GM12864 (cell line): ENCODE data around the gene PSEN1.

Source experiments
- DNase-seq: peaks from one replicate; pipeline ENCODE4 v3.0.0-alpha.2; 2011; ENCODE audit warnings: low read depth
- H3K4me3 ChIP-seq: 2 replicates; pipeline ENCODE4 v1.5.1; 2011; ENCODE audit warnings: mild to moderate bottlenecking, low read depth, low read length, control low read depth
- TF ChIP-seq, protein P1 (sequence below): IDR thresholded peaks from 2 replicates; pipeline ENCODE4 v1.5.1; 2011; ENCODE audit warnings: low read depth, mild to moderate bottlenecking, moderate library complexity, low read length, control low read depth, inconsistent platforms; ENCODE audit errors: missing control alignments

Gene PSEN1

DNA sequence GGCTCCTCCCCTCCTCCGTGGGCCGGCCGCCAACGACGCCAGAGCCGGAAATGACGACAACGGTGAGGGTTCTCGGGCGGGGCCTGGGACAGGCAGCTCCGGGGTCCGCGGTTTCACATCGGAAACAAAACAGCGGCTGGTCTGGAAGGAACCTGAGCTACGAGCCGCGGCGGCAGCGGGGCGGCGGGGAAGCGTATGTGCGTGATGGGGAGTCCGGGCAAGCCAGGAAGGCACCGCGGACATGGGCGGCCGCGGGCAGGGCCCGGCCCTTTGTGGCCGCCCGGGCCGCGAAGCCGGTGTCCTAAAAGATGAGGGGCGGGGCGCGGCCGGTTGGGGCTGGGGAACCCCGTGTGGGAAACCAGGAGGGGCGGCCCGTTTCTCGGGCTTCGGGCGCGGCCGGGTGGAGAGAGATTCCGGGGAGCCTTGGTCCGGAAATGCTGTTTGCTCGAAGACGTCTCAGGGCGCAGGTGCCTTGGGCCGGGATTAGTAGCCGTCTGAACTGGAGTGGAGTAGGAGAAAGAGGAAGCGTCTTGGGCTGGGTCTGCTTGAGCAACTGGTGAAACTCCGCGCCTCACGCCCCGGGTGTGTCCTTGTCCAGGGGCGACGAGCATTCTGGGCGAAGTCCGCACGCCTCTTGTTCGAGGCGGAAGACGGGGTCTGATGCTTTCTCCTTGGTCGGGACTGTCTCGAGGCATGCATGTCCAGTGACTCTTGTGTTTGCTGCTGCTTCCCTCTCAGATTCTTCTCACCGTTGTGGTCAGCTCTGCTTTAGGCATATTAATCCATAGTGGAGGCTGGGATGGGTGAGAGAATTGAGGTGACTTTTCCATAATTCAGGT, at the start of gene PSEN1:
Gene PSEN1 (plus strand): TSS at position 121 of the 839 bp plus-strand sequence. CDS start 11,513 bp downstream, outside the sequence.
- peak; percentile 89 for DNase-seq
- H3K4me3 ChIP-seq, result peak within 1 kb of the TSS; percentile 70
- TF ChIP-seq, protein P1, sequence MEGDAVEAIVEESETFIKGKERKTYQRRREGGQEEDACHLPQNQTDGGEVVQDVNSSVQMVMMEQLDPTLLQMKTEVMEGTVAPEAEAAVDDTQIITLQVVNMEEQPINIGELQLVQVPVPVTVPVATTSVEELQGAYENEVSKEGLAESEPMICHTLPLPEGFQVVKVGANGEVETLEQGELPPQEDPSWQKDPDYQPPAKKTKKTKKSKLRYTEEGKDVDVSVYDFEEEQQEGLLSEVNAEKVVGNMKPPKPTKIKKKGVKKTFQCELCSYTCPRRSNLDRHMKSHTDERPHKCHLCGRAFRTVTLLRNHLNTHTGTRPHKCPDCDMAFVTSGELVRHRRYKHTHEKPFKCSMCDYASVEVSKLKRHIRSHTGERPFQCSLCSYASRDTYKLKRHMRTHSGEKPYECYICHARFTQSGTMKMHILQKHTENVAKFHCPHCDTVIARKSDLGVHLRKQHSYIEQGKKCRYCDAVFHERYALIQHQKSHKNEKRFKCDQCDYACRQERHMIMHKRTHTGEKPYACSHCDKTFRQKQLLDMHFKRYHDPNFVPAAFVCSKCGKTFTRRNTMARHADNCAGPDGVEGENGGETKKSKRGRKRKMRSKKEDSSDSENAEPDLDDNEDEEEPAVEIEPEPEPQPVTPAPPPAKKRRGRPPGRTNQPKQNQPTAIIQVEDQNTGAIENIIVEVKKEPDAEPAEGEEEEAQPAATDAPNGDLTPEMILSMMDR, result no peak

DNA sequence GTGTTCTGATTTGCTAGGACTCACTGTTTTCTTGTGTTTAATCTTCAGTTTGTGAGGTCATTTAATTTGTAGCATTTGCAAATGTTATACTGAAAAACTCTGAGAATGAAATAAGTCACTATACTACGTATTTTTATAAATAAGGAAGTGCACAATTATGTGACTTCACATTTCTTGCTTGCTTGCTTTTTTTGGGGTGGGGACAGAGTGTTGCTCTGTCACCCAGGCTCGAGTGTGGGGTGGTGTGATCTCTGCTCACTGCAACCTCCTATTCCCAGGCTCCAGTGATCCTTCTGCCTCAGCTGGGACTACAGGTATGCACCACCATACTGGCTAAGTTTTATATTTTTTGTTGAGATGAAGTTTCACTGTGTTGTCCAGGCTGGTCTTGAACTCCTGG, 45.3 kb upstream of the PSEN1 start:
- DNase-seq, result no peak
- no peak overlapping the region for H3K4me3 ChIP-seq
- TF ChIP-seq, protein P1, result no peak

DNA sequence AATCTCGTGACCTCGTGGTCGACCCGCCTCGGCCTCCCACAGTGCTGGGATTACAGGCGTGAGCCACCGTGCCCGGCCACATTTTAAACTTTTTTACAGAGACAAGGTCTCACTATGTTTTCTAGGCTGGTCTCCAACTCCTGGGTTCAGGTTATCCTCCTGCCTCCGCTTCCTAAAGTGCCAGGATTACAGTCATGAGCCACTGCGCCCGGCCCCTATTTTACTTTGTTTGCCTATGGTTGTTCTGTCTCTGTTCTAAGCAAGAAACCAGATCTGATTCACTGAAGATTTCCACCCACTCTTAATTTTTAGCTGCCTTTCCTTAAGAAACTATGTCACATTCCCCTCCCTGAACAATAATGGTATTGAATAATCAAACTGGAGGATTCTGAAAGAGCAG, 38.9 kb upstream of the PSEN1 start:
- TF ChIP-seq, protein P1, result no peak

DNA sequence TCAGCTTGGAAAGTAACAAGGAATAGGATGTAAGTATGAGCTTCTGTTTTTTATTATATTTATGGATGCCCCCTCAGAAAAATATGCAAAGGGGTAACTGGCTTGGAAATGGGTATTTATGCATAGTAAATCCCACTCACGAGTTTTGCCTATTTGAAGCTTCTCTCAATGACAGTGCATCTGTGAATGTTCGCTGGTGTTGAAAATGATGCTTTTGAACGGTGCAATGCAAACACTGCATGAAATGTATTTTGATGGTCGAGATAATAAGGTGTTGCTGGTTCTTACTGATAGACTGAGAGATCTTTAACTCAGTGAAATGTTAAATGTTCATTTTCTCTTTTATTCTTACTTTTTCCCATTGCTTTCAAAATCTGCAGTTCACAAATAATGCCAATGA, 36.0 kb upstream of the PSEN1 start:
- no peak overlapping the region for H3K4me3 ChIP-seq
- TF ChIP-seq, protein P1, result no peak
- no peak for DNase-seq

More for the DNA sequence above, 38.9 kb upstream of the PSEN1 start:
- no peak overlapping the region for H3K4me3 ChIP-seq
- no peak for DNase-seq

DNA sequence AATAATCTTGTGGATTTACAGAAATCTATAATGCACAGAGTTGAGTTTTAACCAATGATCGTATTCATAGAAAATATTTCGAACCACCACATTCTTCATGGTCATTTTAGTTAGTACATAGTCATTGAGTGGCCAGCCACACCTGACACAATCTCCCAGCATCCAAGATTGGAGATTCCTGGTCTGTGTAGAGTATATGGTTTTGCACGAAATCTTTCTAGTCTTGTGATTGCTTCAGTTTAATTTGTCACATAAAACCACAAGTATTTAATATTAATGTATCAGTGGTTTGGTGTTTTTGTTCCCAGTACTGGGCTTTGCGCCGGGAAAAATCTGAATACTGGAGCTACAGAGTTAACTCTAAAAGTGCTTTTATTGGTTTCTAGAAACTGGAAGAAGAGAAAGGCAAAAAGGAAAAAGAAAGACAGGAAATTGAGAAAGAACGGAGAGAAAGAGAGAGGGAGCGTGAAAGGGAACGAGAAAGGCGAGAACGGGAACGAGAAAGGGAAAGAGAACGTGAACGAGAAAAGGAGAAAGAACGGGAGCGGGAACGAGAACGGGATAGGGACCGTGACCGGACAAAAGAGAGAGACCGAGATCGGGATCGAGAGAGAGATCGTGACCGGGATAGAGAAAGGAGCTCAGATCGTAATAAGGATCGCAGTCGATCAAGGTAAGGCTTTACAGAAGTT, 33.4 kb upstream of the PSEN1 start:
- H3K4me3 ChIP-seq, result no peak overlapping the region
- DNase-seq, result no peak
- TF ChIP-seq, protein P1, result no peak

DNA sequence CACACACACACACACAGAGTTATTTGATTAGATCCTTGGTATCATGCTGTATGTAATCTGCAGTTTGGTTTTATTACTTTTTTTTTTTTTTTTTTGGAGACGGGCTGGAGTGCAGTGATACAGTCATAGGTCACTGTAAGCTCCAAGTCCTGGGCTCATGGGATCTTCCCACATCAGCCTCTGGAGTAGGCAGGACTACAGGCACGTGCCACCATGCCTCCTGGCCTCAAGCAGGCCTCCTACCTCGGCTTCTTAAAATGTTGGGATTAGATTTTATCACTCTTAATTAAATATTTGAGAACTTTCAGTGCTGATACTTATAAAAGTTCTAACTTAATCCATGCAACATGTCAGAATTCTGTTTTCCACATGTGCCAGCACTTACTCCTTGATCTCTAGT, 31.3 kb upstream of the PSEN1 start:
- no peak for DNase-seq
- no peak overlapping the region for H3K4me3 ChIP-seq
- TF ChIP-seq, protein P1, result no peak
